Rectal smooth muscle tissue (tissue), 1 donor: ENCODE results near the gene ADAT3.

Experiments used
- H3K27ac ChIP-seq: one replicate; pipeline ENCODE4 v1.7.0; 2013; ENCODE audit warnings: low read depth, low read length, inconsistent platforms
- H3K27me3 ChIP-seq: one replicate; pipeline ENCODE4 v1.7.0; 2013; ENCODE audit warnings: low read length; ENCODE audit not compliant: control insufficient read depth, insufficient read depth
- H3K36me3 ChIP-seq: one replicate; pipeline ENCODE4 v1.7.0; 2013; ENCODE audit warnings: low read length; ENCODE audit not compliant: control insufficient read depth, insufficient read depth
- H3K4me1 ChIP-seq: one replicate; pipeline ENCODE4 v1.7.0; 2013; ENCODE audit warnings: low read length; ENCODE audit not compliant: control insufficient read depth, insufficient read depth
- H3K4me3 ChIP-seq: one replicate; pipeline ENCODE4 v1.7.0; 2013; ENCODE audit warnings: low read length
- H3K9ac ChIP-seq: one replicate; pipeline ENCODE4 v1.7.0; 2013; ENCODE audit warnings: low read length

The ADAT3 gene

GRCh38 chr19:1942934-1943555, 37.8 kb downstream of the ADAT3 start:
- H3K9ac ChIP-seq = peak overlapping the region; percentile 10
- H3K36me3 ChIP-seq = no peaks in the 10 kb centered on the region
- peak overlapping the region; percentile 76 for H3K4me3 ChIP-seq
- peaks cover 9% of the 10 kb centered on the region for H3K4me1 ChIP-seq
- no peak overlapping the region for H3K27ac ChIP-seq
- no peaks in the 10 kb centered on the region for H3K27me3 ChIP-seq

DNA sequence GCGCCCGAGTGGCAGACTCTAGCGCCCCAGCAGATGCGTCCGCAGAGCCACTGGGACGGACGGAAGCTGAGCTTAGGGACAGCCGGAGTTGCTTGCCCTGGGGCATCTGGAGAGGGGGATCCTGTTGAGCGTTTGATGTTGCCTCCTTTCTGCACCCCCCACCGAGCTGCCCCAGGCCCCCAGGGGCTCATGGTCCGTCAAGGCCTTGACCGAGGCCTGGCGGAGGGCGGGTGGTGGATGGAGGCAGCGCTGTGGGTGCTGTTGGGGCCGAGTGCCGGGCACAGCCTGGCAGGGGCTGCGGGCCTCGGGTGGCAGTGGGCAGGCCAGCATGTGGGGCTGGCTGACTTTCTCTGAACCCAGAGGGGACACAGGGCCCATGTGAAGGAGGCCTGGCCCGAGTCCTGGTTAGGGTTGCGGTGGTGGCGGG, 38.5 kb downstream of the ADAT3 start:
- Histone ChIP-seq H3K27ac (no peak overlapping the region), H3K4me1 (peaks cover 9% of the 10 kb centered on the region), H3K36me3 (no peaks in the 10 kb centered on the region), H3K4me3 (no peak overlapping the region), H3K9ac (no peak overlapping the region), H3K27me3 (no peaks in the 10 kb centered on the region)

- no peak overlapping the region for H3K4me3 ChIP-seq
- no peak overlapping the region for H3K27ac ChIP-seq
- H3K9ac ChIP-seq = no peak overlapping the region
- H3K27me3 ChIP-seq = no peaks in the 10 kb centered on the region
- no peaks in the 10 kb centered on the region for H3K36me3 ChIP-seq
- peaks cover 9% of the 10 kb centered on the region for H3K4me1 ChIP-seq
These were observed 39.1 kb downstream of the ADAT3 start for GRCh38 chr19:1944088-1944915.

DNA sequence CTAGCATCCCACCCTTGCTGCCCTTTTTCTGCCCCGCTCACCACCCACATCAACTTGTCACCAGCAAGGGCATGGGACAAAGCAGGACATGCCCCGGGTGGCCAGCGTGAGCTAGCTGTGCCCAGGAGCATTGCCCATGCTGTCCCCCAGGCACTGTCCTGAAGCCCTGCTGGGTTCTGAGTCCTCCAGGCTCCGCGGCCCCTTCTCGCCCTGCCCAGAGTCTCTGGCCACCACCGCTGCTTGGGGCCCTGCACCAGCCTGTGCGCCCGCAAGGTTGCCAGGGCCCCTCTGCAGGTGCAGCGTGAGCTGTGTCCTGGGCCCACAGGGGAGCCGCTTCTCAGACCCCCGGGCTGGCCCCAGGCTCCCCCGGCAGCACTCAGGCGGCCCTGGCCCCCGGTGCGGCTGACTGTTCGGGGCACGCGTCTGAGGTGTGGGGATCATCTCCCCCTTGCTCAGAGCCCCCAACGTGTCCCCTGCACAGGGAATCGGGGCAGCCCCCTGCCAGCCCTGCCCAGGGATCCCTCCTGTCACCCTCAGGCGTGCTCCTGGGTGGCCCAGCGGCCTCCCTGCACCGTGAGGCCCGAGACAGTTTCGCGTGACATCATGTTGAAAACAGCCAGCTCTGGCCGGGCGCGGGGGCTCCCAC, 39.8 kb downstream of the ADAT3 start:
- no peak overlapping the region for H3K27ac ChIP-seq
- H3K4me3 ChIP-seq = no peak overlapping the region
- peaks cover 6% of the 10 kb centered on the region for H3K4me1 ChIP-seq

GRCh38 chr19:1945899-1946298, 40.7 kb downstream of the ADAT3 start:
- H3K27me3 ChIP-seq = no peaks in the 10 kb centered on the region
- peaks cover 6% of the 10 kb centered on the region for H3K4me1 ChIP-seq
- H3K9ac ChIP-seq = no peak overlapping the region
- H3K36me3 ChIP-seq = peaks cover 2% of the 10 kb centered on the region
- no peak overlapping the region for H3K27ac ChIP-seq
- H3K4me3 ChIP-seq = no peak overlapping the region

More for the DNA sequence above, 39.8 kb downstream of the ADAT3 start:
- Histone ChIP-seq H3K27me3 (no peaks in the 10 kb centered on the region), H3K36me3 (peaks cover 2% of the 10 kb centered on the region), H3K9ac (no peak overlapping the region)

GRCh38 chr19:1947651-1948209, 42.5 kb downstream of the ADAT3 start:
- peaks cover 2% of the 10 kb centered on the region for H3K36me3 ChIP-seq
- no peak overlapping the region for H3K9ac ChIP-seq
- no peak overlapping the region for H3K4me3 ChIP-seq
- H3K27me3 ChIP-seq = no peaks in the 10 kb centered on the region
- H3K27ac ChIP-seq = no peak overlapping the region
- peaks cover 4% of the 10 kb centered on the region for H3K4me1 ChIP-seq

GRCh38 chr19:1949304-1950101, 44.3 kb downstream of the ADAT3 start:
- Histone ChIP-seq H3K4me3 (no peak overlapping the region), H3K36me3 (peaks cover 4% of the 10 kb centered on the region), H3K27me3 (no peaks in the 10 kb centered on the region), H3K27ac (no peak overlapping the region), H3K4me1 (no peaks in the 10 kb centered on the region), H3K9ac (no peak overlapping the region)

DNA sequence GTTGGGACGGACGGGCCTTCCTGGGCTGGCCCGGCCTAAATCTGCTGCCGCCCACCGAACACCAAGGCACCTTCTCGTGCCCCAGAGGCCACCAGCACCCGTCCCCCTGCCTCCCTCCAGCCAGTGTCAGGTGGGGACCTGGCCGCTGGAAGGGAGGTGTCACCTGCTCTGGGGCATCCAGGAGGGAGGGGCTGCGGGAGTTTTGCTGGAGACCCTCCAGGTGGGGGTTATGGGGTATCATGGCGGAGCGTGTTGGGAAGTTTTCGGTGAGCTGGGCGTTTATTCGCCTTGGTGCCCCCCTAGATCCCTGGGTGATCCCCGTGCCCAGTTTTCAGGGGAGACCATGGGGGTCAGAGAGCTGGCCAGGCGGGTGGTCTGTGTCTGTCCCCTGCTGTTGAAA, 45.4 kb downstream of the ADAT3 start:
- peaks cover 4% of the 10 kb centered on the region for H3K36me3 ChIP-seq

DNA sequence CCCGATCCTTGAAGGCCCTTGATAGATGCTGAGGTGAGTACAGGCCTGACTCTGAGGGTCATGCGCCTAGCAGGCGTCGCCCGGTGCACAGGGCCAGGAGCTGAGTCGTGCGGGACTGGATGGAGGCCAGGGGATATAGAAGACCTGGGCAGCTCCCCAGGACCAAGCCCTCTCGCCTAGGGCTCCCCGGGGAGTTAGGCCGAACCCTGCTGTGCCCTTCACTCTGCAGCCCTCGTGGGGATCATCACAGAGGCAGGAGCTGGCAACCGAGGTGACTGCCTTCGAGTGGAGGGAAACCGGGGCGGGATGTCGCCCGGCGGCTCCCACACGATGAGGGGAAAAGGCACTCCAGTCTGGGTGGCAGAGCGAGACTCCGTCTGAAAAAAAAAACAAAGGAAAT, 47.4 kb downstream of the ADAT3 start:
- peaks cover 4% of the 10 kb centered on the region for H3K36me3 ChIP-seq
- no peak overlapping the region for H3K27ac ChIP-seq
- no peaks in the 10 kb centered on the region for H3K4me1 ChIP-seq
- no peak overlapping the region for H3K4me3 ChIP-seq
- no peak overlapping the region for H3K9ac ChIP-seq
- H3K27me3 ChIP-seq = no peaks in the 10 kb centered on the region

More for the DNA sequence above, 45.4 kb downstream of the ADAT3 start:
- H3K9ac ChIP-seq = no peak overlapping the region
- no peak overlapping the region for H3K27ac ChIP-seq
- H3K27me3 ChIP-seq = no peaks in the 10 kb centered on the region
- no peak overlapping the region for H3K4me3 ChIP-seq
- no peaks in the 10 kb centered on the region for H3K4me1 ChIP-seq

- Histone ChIP-seq H3K36me3 (peaks cover 4% of the 10 kb centered on the region), H3K27me3 (no peaks in the 10 kb centered on the region), H3K4me1 (no peaks in the 10 kb centered on the region), H3K4me3 (no peak overlapping the region), H3K27ac (no peak overlapping the region), H3K9ac (no peak overlapping the region)
These were observed 47.8 kb downstream of the ADAT3 start for GRCh38 chr19:1953037-1953436.

DNA sequence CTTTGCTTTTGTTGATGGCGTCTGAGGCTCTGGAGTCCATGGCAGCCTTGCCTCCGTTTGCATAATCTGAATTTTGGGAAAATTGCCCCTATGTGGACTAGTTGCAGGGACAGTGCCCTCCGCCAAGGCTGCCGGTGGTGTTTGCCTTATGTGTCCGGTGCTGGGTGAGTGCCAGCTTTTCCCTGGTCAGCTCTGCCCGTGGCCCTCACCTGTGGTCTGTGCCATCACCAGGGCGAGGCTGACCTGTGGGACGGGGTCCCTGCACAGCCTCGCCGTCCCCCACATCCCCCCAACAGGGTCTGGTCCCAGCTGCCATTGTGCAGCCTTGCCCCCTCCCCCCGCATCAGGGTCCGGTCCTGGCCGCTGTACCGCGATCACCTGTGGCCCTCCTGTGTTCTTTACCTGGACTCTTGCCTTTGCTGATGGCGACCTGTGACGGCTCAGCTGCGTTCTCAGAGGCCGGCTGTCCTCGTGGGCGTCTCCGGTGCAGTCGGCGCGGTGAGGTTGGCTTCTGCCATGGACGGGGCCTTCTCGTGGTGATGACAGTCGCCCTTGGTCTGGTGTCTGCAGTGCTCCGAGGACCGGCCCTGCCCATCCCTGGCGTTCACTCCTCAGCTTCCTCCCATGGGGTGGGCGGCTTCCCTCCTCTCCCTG, 48.4 kb downstream of the ADAT3 start:
- no peak overlapping the region for H3K4me3 ChIP-seq
- peaks cover 4% of the 10 kb centered on the region for H3K36me3 ChIP-seq
- H3K27me3 ChIP-seq = no peaks in the 10 kb centered on the region
- H3K27ac ChIP-seq = no peak overlapping the region
- H3K9ac ChIP-seq = no peak overlapping the region
- no peaks in the 10 kb centered on the region for H3K4me1 ChIP-seq
